SK-N-SH treated with all-trans-retinoic acid at 6 μM for 48 hours (cell line): ENCODE data around the gene SF3B3.

Source experiments
- ATAC-seq: fragments of 200-7000 bp; cut with Tn5 transposase; 3 replicates; pipeline ENCODE4 v1.9.1; 2020; ENCODE audit warnings: mild to moderate bottlenecking, moderate library complexity
- ARNTL ChIP-seq: fragments of 450-650 bp; formaldehyde crosslinking; IDR thresholded peaks from 2 replicates; pipeline ENCODE4 v1.5.0; 2020; ENCODE audit warnings: low read depth, mild to moderate bottlenecking, moderate library complexity, borderline replicate concordance
- BACH2 ChIP-seq: fragments of 250-450 bp; sonication (Bioruptor Pico); IDR thresholded peaks from 2 replicates; pipeline ENCODE4 v1.9.0; 2021; ENCODE audit warnings: mild to moderate bottlenecking, borderline replicate concordance
- CSDC2 ChIP-seq: fragments of 250-450 bp; sonication (Bioruptor Pico); IDR thresholded peaks from 2 replicates; pipeline ENCODE4 v1.5.0; 2020; ENCODE audit warnings: mild to moderate bottlenecking, moderate library complexity
- ESRRG ChIP-seq: fragments of 250-450 bp; sonication (Bioruptor Pico); IDR thresholded peaks from 2 replicates; pipeline ENCODE4 v1.6.1; 2021; ENCODE audit warnings: mild to moderate bottlenecking
- GLIS3 ChIP-seq: fragments of 250-450 bp; sonication (Bioruptor Pico); IDR thresholded peaks from 2 replicates; pipeline ENCODE4 v1.5.0; 2020; ENCODE audit warnings: mild to moderate bottlenecking, moderate library complexity
- ISL1 ChIP-seq: fragments of 250-450 bp; sonication (Bioruptor Pico); IDR thresholded peaks from 2 replicates; pipeline ENCODE4 v2.1.2; 2022; ENCODE audit warnings: mild to moderate bottlenecking, moderate library complexity
- OSR1 ChIP-seq: fragments of 250-450 bp; sonication (Bioruptor Pico); IDR thresholded peaks from 2 replicates; pipeline ENCODE4 v1.8.0; 2022; ENCODE audit warnings: moderate library complexity, mild to moderate bottlenecking, inconsistent platforms
- PATZ1 ChIP-seq: fragments of 250-450 bp; sonication (Bioruptor Pico); IDR thresholded peaks from 2 replicates; pipeline ENCODE4 v1.8.0; 2020; ENCODE audit warnings: mild to moderate bottlenecking, moderate library complexity, borderline replicate concordance
- RARB ChIP-seq: fragments of 250-450 bp; sonication (Bioruptor Pico); IDR thresholded peaks from 2 replicates; pipeline ENCODE4 v1.8.0; 2021; ENCODE audit warnings: mild to moderate bottlenecking, moderate library complexity
- SNAI2 ChIP-seq: fragments of 250-450 bp; sonication (Bioruptor Pico); IDR thresholded peaks from 2 replicates; pipeline ENCODE4 v1.5.0; 2020; ENCODE audit warnings: mild to moderate bottlenecking, moderate library complexity
- TCF4 ChIP-seq: fragments of 250-450 bp; sonication (Bioruptor Pico); IDR thresholded peaks from 2 replicates; pipeline ENCODE4 v1.8.0; 2021; ENCODE audit warnings: mild to moderate bottlenecking, moderate library complexity, borderline replicate concordance
- ZC3H10 ChIP-seq: fragments of 250-450 bp; sonication (Bioruptor Pico); IDR thresholded peaks from 2 replicates; pipeline ENCODE4 v1.5.1; 2021; ENCODE audit warnings: mild to moderate bottlenecking, moderate library complexity
- ZFP30 ChIP-seq: fragments of 450-650 bp; formaldehyde crosslinking; IDR thresholded peaks from 2 replicates; pipeline ENCODE4 v1.5.0; 2022; ENCODE audit warnings: mild to moderate bottlenecking, moderate library complexity
- ZNF565 ChIP-seq: fragments of 450-650 bp; formaldehyde crosslinking; conservative IDR thresholded peaks from 2 replicates; pipeline ENCODE4 v1.5.0; 2020; ENCODE audit warnings: low read depth, mild to moderate bottlenecking, moderate library complexity
- ZNF70 ChIP-seq: fragments of 450-650 bp; formaldehyde crosslinking; IDR thresholded peaks from 2 replicates; pipeline ENCODE4 v1.5.0; 2020; ENCODE audit warnings: mild to moderate bottlenecking, moderate library complexity
- ZNF8 ChIP-seq: fragments of 450-650 bp; formaldehyde crosslinking; IDR thresholded peaks from 2 replicates; pipeline ENCODE4 v1.5.0; 2020; ENCODE audit warnings: mild to moderate bottlenecking, moderate library complexity
- TF ChIP-seq, protein P1 (sequence below): fragments of 250-450 bp; sonication (Bioruptor Pico); IDR thresholded peaks from 2 replicates; pipeline ENCODE4 v1.5.0; 2020; ENCODE audit warnings: mild to moderate bottlenecking, moderate library complexity
- TF ChIP-seq, protein P2 (sequence below): fragments of 250-450 bp; sonication (Bioruptor Pico); IDR thresholded peaks from 2 replicates; pipeline ENCODE4 v1.8.0; 2021; ENCODE audit warnings: low read depth, mild to moderate bottlenecking, moderate library complexity, borderline replicate concordance

Gene SF3B3

DNA sequence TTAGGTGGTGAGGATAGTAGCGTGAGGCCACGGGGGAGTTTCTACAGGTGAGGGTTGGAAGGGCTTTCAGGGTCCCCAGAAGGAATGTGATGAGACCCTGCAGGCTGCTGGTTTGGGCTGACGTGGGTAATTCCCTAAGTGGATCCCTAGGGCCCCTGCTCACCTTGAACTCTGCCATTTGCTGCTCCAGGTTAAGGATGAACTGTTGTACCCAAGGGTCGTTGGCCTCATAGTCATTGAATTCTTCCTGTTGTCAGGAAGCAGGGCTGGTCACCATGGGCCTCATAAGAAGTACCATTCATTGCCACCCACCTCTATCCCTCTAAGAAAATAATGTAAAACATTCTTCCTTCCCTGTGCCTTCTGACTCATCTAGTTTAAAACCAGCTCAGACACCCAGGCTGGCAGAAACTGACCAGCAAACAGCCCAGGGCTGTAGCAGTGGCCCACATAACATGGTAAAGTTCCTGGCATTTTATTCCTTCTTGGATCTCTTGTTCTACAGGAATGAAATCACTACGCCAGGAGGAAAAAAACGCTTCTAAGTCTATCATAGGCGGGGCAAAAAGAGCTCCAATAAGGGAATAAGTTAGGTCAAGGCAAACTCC, 41.6 kb upstream of the SF3B3 start:
- TF ChIP-seq ZNF565 (CRISPR knock-in tag) (no peak), ARNTL (no peak), ZC3H10 (no peak), RARB (no peak), SNAI2 (CRISPR knock-in tag) (no peak), BACH2 (CRISPR knock-in tag) (no peak), ZFP30 (CRISPR knock-in tag) (no peak)
- TF ChIP-seq, protein P1, sequence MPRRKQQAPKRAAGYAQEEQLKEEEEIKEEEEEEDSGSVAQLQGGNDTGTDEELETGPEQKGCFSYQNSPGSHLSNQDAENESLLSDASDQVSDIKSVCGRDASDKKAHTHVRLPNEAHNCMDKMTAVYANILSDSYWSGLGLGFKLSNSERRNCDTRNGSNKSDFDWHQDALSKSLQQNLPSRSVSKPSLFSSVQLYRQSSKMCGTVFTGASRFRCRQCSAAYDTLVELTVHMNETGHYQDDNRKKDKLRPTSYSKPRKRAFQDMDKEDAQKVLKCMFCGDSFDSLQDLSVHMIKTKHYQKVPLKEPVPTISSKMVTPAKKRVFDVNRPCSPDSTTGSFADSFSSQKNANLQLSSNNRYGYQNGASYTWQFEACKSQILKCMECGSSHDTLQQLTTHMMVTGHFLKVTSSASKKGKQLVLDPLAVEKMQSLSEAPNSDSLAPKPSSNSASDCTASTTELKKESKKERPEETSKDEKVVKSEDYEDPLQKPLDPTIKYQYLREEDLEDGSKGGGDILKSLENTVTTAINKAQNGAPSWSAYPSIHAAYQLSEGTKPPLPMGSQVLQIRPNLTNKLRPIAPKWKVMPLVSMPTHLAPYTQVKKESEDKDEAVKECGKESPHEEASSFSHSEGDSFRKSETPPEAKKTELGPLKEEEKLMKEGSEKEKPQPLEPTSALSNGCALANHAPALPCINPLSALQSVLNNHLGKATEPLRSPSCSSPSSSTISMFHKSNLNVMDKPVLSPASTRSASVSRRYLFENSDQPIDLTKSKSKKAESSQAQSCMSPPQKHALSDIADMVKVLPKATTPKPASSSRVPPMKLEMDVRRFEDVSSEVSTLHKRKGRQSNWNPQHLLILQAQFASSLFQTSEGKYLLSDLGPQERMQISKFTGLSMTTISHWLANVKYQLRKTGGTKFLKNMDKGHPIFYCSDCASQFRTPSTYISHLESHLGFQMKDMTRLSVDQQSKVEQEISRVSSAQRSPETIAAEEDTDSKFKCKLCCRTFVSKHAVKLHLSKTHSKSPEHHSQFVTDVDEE (CRISPR knock-in tag): no peak
- ATAC-seq: peak; percentile 68

DNA sequence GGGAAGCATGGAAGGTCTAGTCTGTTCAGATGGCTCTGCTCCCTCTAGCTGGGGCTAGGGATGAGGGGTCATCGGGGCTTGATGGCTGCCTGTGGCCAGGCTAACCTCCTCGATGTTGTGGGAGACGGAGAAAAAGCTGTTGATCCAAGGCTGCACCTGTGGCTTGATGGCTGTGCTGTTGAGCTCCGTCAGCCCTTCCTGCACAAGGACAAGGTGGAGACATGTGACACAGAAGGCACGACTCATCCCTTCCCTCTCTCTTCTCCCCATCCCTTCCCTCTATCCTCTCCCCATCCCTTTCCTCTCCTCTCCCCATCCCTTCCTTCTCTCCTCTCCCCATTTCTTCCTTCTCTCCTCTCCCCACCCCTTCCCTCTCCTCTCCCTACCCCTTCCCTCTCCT, 41.0 kb upstream of the SF3B3 start:
- TF ChIP-seq ZFP30 (CRISPR knock-in tag) (no peak), TCF4 (no peak), ARNTL (no peak), RARB (no peak), ZNF70 (CRISPR knock-in tag) (no peak), GLIS3 (CRISPR knock-in tag) (no peak), ZNF565 (CRISPR knock-in tag) (no peak), PATZ1 (CRISPR knock-in tag) (no peak), BACH2 (CRISPR knock-in tag) (no peak), OSR1 (no peak), ISL1 (CRISPR knock-in tag) (no peak)
- TF ChIP-seq, protein P1 (CRISPR knock-in tag): no peak
- TF ChIP-seq, protein P2, sequence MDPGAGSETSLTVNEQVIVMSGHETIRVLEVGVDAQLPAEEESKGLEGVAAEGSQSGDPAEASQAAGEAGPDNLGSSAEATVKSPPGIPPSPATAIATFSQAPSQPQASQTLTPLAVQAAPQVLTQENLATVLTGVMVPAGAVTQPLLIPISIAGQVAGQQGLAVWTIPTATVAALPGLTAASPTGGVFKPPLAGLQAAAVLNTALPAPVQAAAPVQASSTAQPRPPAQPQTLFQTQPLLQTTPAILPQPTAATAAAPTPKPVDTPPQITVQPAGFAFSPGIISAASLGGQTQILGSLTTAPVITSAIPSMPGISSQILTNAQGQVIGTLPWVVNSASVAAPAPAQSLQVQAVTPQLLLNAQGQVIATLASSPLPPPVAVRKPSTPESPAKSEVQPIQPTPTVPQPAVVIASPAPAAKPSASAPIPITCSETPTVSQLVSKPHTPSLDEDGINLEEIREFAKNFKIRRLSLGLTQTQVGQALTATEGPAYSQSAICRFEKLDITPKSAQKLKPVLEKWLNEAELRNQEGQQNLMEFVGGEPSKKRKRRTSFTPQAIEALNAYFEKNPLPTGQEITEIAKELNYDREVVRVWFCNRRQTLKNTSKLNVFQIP: no peak
- TF ChIP-seq, all 23 proteins: peak for 0
- ATAC-seq: peak; percentile 36

- ATAC-seq: no peak
- TF ChIP-seq ESRRG (CRISPR knock-in tag) (no peak), CSDC2 (no peak)
These were observed 40.2 kb upstream of the SF3B3 start for GRCh38 chr16:70483426-70483825.

DNA sequence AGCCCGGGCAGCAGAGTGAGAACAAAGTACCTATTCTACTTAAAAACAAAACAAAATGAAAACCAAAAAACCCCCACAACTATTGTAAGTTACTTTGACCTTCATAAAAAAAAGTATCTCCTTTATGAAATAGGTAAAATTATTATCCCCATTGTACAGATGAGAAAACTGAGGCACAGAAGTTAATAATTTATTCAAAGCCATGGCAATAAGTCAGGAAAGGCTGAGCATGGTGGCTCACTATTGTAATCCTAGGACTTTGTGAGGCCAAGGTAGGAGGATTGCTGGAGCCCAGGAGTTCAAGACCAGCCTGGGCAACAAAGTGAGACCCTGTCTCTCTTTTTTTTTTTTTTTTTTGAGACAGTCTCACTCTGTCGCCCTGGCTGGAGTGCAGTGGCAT, 38.7 kb upstream of the SF3B3 start:
- no peak for TF ChIP-seq TCF4
- no peak for TF ChIP-seq ISL1 (CRISPR knock-in tag)
- TF ChIP-seq, protein P1 (CRISPR knock-in tag): no peak
- no peak for TF ChIP-seq ZFP30 (CRISPR knock-in tag)
- no peak for TF ChIP-seq ZC3H10
- no peak for TF ChIP-seq ZNF8 (CRISPR knock-in tag)
- TF ChIP-seq, all 23 proteins: peak for 0
- no peak for ATAC-seq
